H9 (cell line): ENCODE data around the gene JADE2. TPM values are rescaled to one million over a fixed set of nuclear protein-coding genes. Genes with fewer than 3 reads are reported as not detected.

ENCODE experiments used
- DNase-seq: peaks from one replicate; pipeline ENCODE4 v3.0.0-alpha.2; 2017
- H2AFZ ChIP-seq: one replicate; pipeline ENCODE4 v1.6.1; 2013; ENCODE audit warnings: mild to moderate bottlenecking, low read length, control low read depth, moderate library complexity
- H2AK5ac ChIP-seq: 2 replicates; pipeline ENCODE4 v1.6.1; 2013; ENCODE audit warnings: low read length, control low read depth, mixed read lengths; ENCODE audit not compliant: insufficient read length
- H2BK120ac ChIP-seq: one replicate; pipeline ENCODE4 v1.6.1; 2013; ENCODE audit warnings: low read depth, mild to moderate bottlenecking, low read length, control low read depth, inconsistent platforms; ENCODE audit not compliant: poor library complexity, severe bottlenecking
- H2BK12ac ChIP-seq: 2 replicates; pipeline ENCODE4 v1.6.1; 2013; ENCODE audit warnings: low read length, control low read depth, mixed read lengths, low read depth; ENCODE audit not compliant: insufficient read length
- H2BK15ac ChIP-seq: 2 replicates; pipeline ENCODE4 v1.6.1; 2013; ENCODE audit warnings: low read depth, low read length, control low read depth
- H2BK20ac ChIP-seq: one replicate; pipeline ENCODE4 v1.6.1; 2013; ENCODE audit warnings: low read depth, mild to moderate bottlenecking, low read length, control low read depth, inconsistent platforms; ENCODE audit not compliant: poor library complexity, severe bottlenecking
- H2BK5ac ChIP-seq: 2 replicates; pipeline ENCODE4 v1.6.1; 2013; ENCODE audit warnings: low read length, control low read depth, mixed read lengths; ENCODE audit not compliant: insufficient read length
- H3K14ac ChIP-seq: 2 replicates; pipeline ENCODE4 v1.6.1; 2013; ENCODE audit warnings: low read length, control low read depth; ENCODE audit not compliant: insufficient read depth
- H3K18ac ChIP-seq: 2 replicates; pipeline ENCODE4 v1.6.1; 2013; ENCODE audit warnings: low read depth, mild to moderate bottlenecking, mixed read lengths, low read length, control low read depth; ENCODE audit not compliant: insufficient read length
- H3K23ac ChIP-seq: 2 replicates; pipeline ENCODE4 v1.6.1; 2013; ENCODE audit warnings: low read length, control low read depth, mixed read lengths, low read depth; ENCODE audit not compliant: insufficient read length
- H3K23me2 ChIP-seq: 2 replicates; pipeline ENCODE4 v1.6.1; 2013; ENCODE audit warnings: low read depth, mild to moderate bottlenecking, mixed read lengths, low read length, control low read depth; ENCODE audit not compliant: insufficient read length, poor library complexity, severe bottlenecking
- H3K27ac ChIP-seq: 2 replicates; pipeline ENCODE4 v1.5.1; 2013; ENCODE audit warnings: low read length, control low read depth, mixed read lengths, low read depth; ENCODE audit not compliant: insufficient read length
- H3K27me3 ChIP-seq: 2 replicates; pipeline ENCODE4 v1.6.1; 2013; ENCODE audit warnings: low read length, control low read depth, inconsistent platforms; ENCODE audit not compliant: insufficient read depth
- H3K4ac ChIP-seq: 2 replicates; pipeline ENCODE4 v1.6.1; 2013; ENCODE audit warnings: low read depth, mild to moderate bottlenecking, control low read depth, inconsistent platforms, low read length, moderate library complexity
- H3K4me1 ChIP-seq: 2 replicates; pipeline ENCODE4 v1.6.1; 2013; ENCODE audit warnings: low read length, control low read depth, inconsistent platforms; ENCODE audit not compliant: insufficient read depth
- H3K4me2 ChIP-seq: 2 replicates; pipeline ENCODE4 v1.6.1; 2013; ENCODE audit warnings: low read length, control low read depth, mixed read lengths; ENCODE audit not compliant: insufficient read length, insufficient read depth
- H3K56ac ChIP-seq: 2 replicates; pipeline ENCODE4 v1.6.1; 2013; ENCODE audit warnings: low read depth, mild to moderate bottlenecking, mixed read lengths, low read length, control low read depth; ENCODE audit not compliant: insufficient read length
- H3K79me1 ChIP-seq: 2 replicates; pipeline ENCODE4 v1.6.1; 2013; ENCODE audit warnings: low read depth, mild to moderate bottlenecking, moderate library complexity, low read length, control low read depth, inconsistent platforms; ENCODE audit not compliant: insufficient read depth, poor library complexity, severe bottlenecking
- H3K79me2 ChIP-seq: 2 replicates; pipeline ENCODE4 v1.6.1; 2013; ENCODE audit warnings: low read length, control low read depth, inconsistent platforms; ENCODE audit not compliant: insufficient read depth
- H3K9ac ChIP-seq: 2 replicates; pipeline ENCODE4 v1.6.1; 2013; ENCODE audit warnings: low read length, control low read depth, mixed read lengths; ENCODE audit not compliant: insufficient read length; ENCODE audit errors: extremely low read depth
- H3K9me3 ChIP-seq: one replicate; pipeline ENCODE4 v1.6.1; 2013; ENCODE audit warnings: low read depth, low read length, inconsistent platforms; ENCODE audit not compliant: control insufficient read depth
- H3T11ph ChIP-seq: one replicate; pipeline ENCODE4 v1.6.1; 2013; ENCODE audit warnings: mild to moderate bottlenecking, low read length, control low read depth, inconsistent platforms
- H4K20me1 ChIP-seq: one replicate; pipeline ENCODE4 v1.6.1; 2013; ENCODE audit not compliant: control insufficient read depth, insufficient read length, insufficient read depth
- H4K5ac ChIP-seq: 2 replicates; pipeline ENCODE4 v1.6.1; 2013; ENCODE audit warnings: low read depth, mild to moderate bottlenecking, mixed read lengths, low read length, control low read depth; ENCODE audit not compliant: insufficient read length
- H4K8ac ChIP-seq: replicated peaks from 2 replicates; pipeline ENCODE4 v1.6.1; 2013; ENCODE audit warnings: low read length, control low read depth, mixed read lengths, low read depth; ENCODE audit not compliant: insufficient read length
- H4K91ac ChIP-seq: 2 replicates; pipeline ENCODE4 v1.6.1; 2013; ENCODE audit warnings: low read depth, mild to moderate bottlenecking, moderate library complexity, mixed read lengths, low read length, control low read depth; ENCODE audit not compliant: insufficient read length
- H3K27ac Mint-ChIP-seq, 3 experiments: 2 replicates in 2 of 3; 3 replicates in 1 of 3; pipeline ENCODE4 v1.8.0; 2020 to 2021; ENCODE audit warnings: mixed read lengths in 3 of 3, mild to moderate bottlenecking in 1 of 3, moderate library complexity in 1 of 3
- H3K27me3 Mint-ChIP-seq: 2 replicates; pipeline ENCODE4 v1.8.0; 2021; ENCODE audit warnings: low read depth, mild to moderate bottlenecking, moderate library complexity, mixed read lengths
- H3K36me3 Mint-ChIP-seq, 3 experiments: 2 replicates in 2 of 3; 3 replicates in 1 of 3; pipeline ENCODE4 v1.8.0; 2020 to 2021; ENCODE audit warnings: low read depth in 3 of 3, mixed read lengths in 3 of 3; ENCODE audit not compliant: insufficient read depth in 1 of 3
- H3K4me1 Mint-ChIP-seq, 2 experiments: 2 replicates each; pipeline ENCODE4 v1.8.0; 2020; ENCODE audit warnings: mixed read lengths in 2 of 2
- H3K4me3 Mint-ChIP-seq, 2 experiments: 2 replicates in 1 of 2; 3 replicates in 1 of 2; pipeline ENCODE4 v1.8.0; 2020 to 2021; ENCODE audit warnings: mild to moderate bottlenecking in 2 of 2, mixed read lengths in 2 of 2, moderate library complexity in 1 of 2
- H3K9me3 Mint-ChIP-seq, 2 experiments: 2 replicates in 1 of 2; 3 replicates in 1 of 2; pipeline ENCODE4 v1.8.0; 2020; ENCODE audit warnings: mild to moderate bottlenecking in 2 of 2, mixed read lengths in 2 of 2, moderate library complexity in 1 of 2
- CTCF ChIP-seq: fragments of 200-600 bp; sonication (generic); conservative IDR thresholded peaks from 3 replicates; pipeline ENCODE4 v1.8.0; 2021; ENCODE audit warnings: antibody characterized with exemption, mild to moderate bottlenecking
- WGBS: extraction: QIAGEN DNeasy Blood & Tissue Kit; methylation state at CpG from one replicate; pipeline ENCODE4 v1.1.7; 2013; ENCODE audit warnings: missing lambda C conversion rate, low lambda C conversion rate, mixed read lengths; ENCODE audit not compliant: insufficient read length; ENCODE audit errors: extremely low coverage; 5-methylcytosine and 5-hydroxymethylcytosine counted together
- total RNA-seq: library from RNA; stranded (reverse); gene quantifications from 2 replicates; pipeline ENCODE4 v1.2.1, GENCODE V29; 2021

The JADE2 gene
- total RNA-seq, 1 experiment from 2014 or later, result 99.7 TPM

GRCh38 chr5:134574521-134574920 lies 49.1 kb downstream of the JADE2 start:
- Mint-ChIP-seq H3K27me3 (no peaks in the 10 kb centered on the region), H3K27ac (no peak overlapping the region; a peak in 1 of 7 replicates), H3K4me1 (peaks cover 4 to 21% of the 10 kb centered on the region in 2 experiments), H3K9me3 (no peaks in the 10 kb centered on the region), H3K4me3 (no peak overlapping the region), H3K36me3 (peaks cover 36 to 91% (median 82%) of the 10 kb centered on the region in 3 experiments)
- no peak overlapping the region for H3K23ac ChIP-seq
- H3K56ac ChIP-seq, result no peak overlapping the region
- H3K79me1 ChIP-seq, result no peaks in the 10 kb centered on the region
- WGBS, result no CpG with 5 or more reads among the region's 4 CpGs
- no peak overlapping the region for H2AK5ac ChIP-seq
- no peak overlapping the region for H3K4me2 ChIP-seq
- H3K9me3 ChIP-seq, result no peaks in the 10 kb centered on the region
- no peak overlapping the region for H4K8ac ChIP-seq
- no peak overlapping the region for H3K14ac ChIP-seq
- H3K79me2 ChIP-seq, result no peaks in the 10 kb centered on the region
- H4K91ac ChIP-seq, result no peak overlapping the region
- no peak overlapping the region for H3T11ph ChIP-seq
- no peak for TF ChIP-seq CTCF
- no peak overlapping the region for H3K4ac ChIP-seq
- H3K23me2 ChIP-seq, result no peaks in the 10 kb centered on the region
- H4K5ac ChIP-seq, result no peak overlapping the region
- no peak overlapping the region for H2AFZ ChIP-seq
- H3K27ac ChIP-seq, result no peak overlapping the region
- no peak overlapping the region for H2BK20ac ChIP-seq
- no peaks in the 10 kb centered on the region for H3K4me1 ChIP-seq
- no peak overlapping the region for H2BK12ac ChIP-seq
- H2BK120ac ChIP-seq, result no peak overlapping the region
- H2BK15ac ChIP-seq, result no peak overlapping the region
- H3K27me3 ChIP-seq, result no peaks in the 10 kb centered on the region
- no peak overlapping the region for H3K18ac ChIP-seq
- no peaks in the 10 kb centered on the region for H4K20me1 ChIP-seq
- DNase-seq, result no peak
- no peak overlapping the region for H3K9ac ChIP-seq
- H2BK5ac ChIP-seq, result no peak overlapping the region
